Caco-2 (cell line): Measurements from ENCODE around the gene KCNJ12. TPM values are rescaled to one million over a fixed set of nuclear protein-coding genes. Genes with fewer than 3 reads are reported as not detected.
"Not testable (repeated sequence)": the region's sequence is repeated elsewhere in the genome, so short reads cannot be mapped to it uniquely, and the experiment has no call there.

ENCODE experiments used
- BruUV-seq: library from RNA; stranded (reverse); fragments of 400-500 nt; replicated peaks from 2 replicates; lab custom pipeline; 2021; lab: Mats Ljungman, UMichigan
- CTCF ChIA-PET: fragments of 300-600 bp; sonication (Branson Sonifier 250); formaldehyde crosslinking; loops from one replicate; lab custom pipeline; 2022; ENCODE audit warnings: antibody characterized with exemption; lab: Charles Lee
- POLR2A ChIA-PET: fragments of 300-600 bp; sonication (Branson Sonifier 250); formaldehyde crosslinking; loops from one replicate; lab custom pipeline; 2022; ENCODE audit warnings: antibody characterized with exemption; lab: Charles Lee
- DNase-seq, 2 experiments: peaks; one replicate each; pipeline versions ENCODE4 v3.0.0 to v3.0.0-alpha.2; 2020 to 2022
- H3K27me3 ChIP-seq: replicated peaks from 2 replicates; pipeline ENCODE4 v1.6.0; 2011; ENCODE audit warnings: low read length; ENCODE audit not compliant: control insufficient read depth, insufficient read depth
- H3K36me3 ChIP-seq: 2 replicates; pipeline ENCODE4 v1.5.1; 2011; ENCODE audit warnings: low read length; ENCODE audit not compliant: control insufficient read depth, insufficient read depth
- H3K4me1 ChIP-seq: fragments of 250-450 bp; sonication (Bioruptor Pico); 2 replicates; pipeline ENCODE4 v1.5.1; 2020; ENCODE audit warnings: mild to moderate bottlenecking
- H3K4me3 ChIP-seq: 2 replicates; pipeline ENCODE4 v1.5.1; 2011; ENCODE audit warnings: low read depth, mild to moderate bottlenecking, control low read depth, low read length
- H3K9me3 ChIP-seq: fragments of 250-450 bp; sonication (Bioruptor Pico); 2 replicates; pipeline ENCODE4 v1.5.1; 2020; ENCODE audit warnings: mild to moderate bottlenecking, moderate library complexity
- H3K27ac Mint-ChIP-seq: one replicate; pipeline ENCODE4 v1.8.0; 2022; ENCODE audit warnings: mixed read lengths; ENCODE audit not compliant: unreplicated experiment
- H3K27me3 Mint-ChIP-seq: one replicate; pipeline ENCODE4 v1.8.0; 2022; ENCODE audit warnings: mixed read lengths; ENCODE audit not compliant: insufficient read depth, unreplicated experiment
- H3K36me3 Mint-ChIP-seq: one replicate; pipeline ENCODE4 v1.8.0; 2022; ENCODE audit warnings: mild to moderate bottlenecking, mixed read lengths; ENCODE audit not compliant: insufficient read depth, unreplicated experiment
- H3K4me1 Mint-ChIP-seq: one replicate; pipeline ENCODE4 v1.8.0; 2022; ENCODE audit warnings: low read depth, mixed read lengths; ENCODE audit not compliant: unreplicated experiment
- H3K4me3 Mint-ChIP-seq: one replicate; pipeline ENCODE4 v1.8.0; 2022; ENCODE audit warnings: mild to moderate bottlenecking, moderate library complexity, mixed read lengths; ENCODE audit not compliant: unreplicated experiment
- H3K9me3 Mint-ChIP-seq: one replicate; pipeline ENCODE4 v1.8.0; 2022; ENCODE audit warnings: mixed read lengths; ENCODE audit not compliant: unreplicated experiment
- CTCF ChIP-seq, 2 experiments: fragments of 200-600 bp in 1 of 2; IDR thresholded peaks; 1 replicate in 1 of 2; 2 replicates in 1 of 2; pipeline versions ENCODE4 v1.5.1 to v1.8.0; 2011 to 2022; ENCODE audit warnings: antibody characterized with exemption in 1 of 2, control low read depth in 1 of 2, inconsistent platforms in 1 of 2, low read depth in 1 of 2, low read length in 1 of 2, mild to moderate bottlenecking in 1 of 2, moderate library complexity in 1 of 2; ENCODE audit not compliant: insufficient read depth in 1 of 2, severe bottlenecking in 1 of 2, unreplicated experiment in 1 of 2
- intact Hi-C: fragments of 100-400 bp; cut with micrococcal nuclease; formaldehyde crosslinking; loops from one replicate; pipeline ENCODE4 v1.10.0; 2022; ENCODE audit not compliant: unreplicated experiment
- total RNA-seq: library from RNA; stranded (reverse); gene quantifications from 2 replicates; pipeline ENCODE4 v1.2.3, GENCODE V29; 2022

KCNJ12 gene
- total RNA-seq, 1 experiment from 2014 or later: 0.07 TPM

- no peaks in the 10 kb centered on the region for H3K9me3 ChIP-seq
- no TSS peak for BruUV-seq
- Mint-ChIP-seq H3K27ac (no peak overlapping the region), H3K36me3 (no peaks in the 10 kb centered on the region), H3K27me3 (peaks cover 24% of the 10 kb centered on the region), H3K4me1 (no peaks in the 10 kb centered on the region), H3K9me3 (no peaks in the 10 kb centered on the region), H3K4me3 (no peak overlapping the region)
- no peaks in the 10 kb centered on the region for H3K36me3 ChIP-seq
- H3K4me3 ChIP-seq: no peak overlapping the region
- no peaks in the 10 kb centered on the region for H3K4me1 ChIP-seq
- CTCF ChIA-PET: no interaction called here
- no peak for DNase-seq
- intact Hi-C loops: no loop called here
- H3K27me3 ChIP-seq: no peaks in the 10 kb centered on the region
- POLR2A ChIA-PET: no interaction called here
- TF ChIP-seq CTCF (IDR thresholded peaks at IDR 0.05; ENCODE audit: insufficient read depth in 1 of 2, low read depth in 1 of 2, low read length in 1 of 2, severe bottlenecking in 1 of 2, unreplicated experiment in 1 of 2): no peak
Measured at GRCh38 chr17:21425736-21426135, 49.6 kb downstream of the KCNJ12 start.

GRCh38 chr17:21426246-21426645 is 50.1 kb downstream of the KCNJ12 start:
- DNase-seq, H3K4me3 ChIP-seq, H3K36me3 ChIP-seq, H3K27me3 ChIP-seq, H3K9me3 ChIP-seq, H3K36me3 Mint-ChIP-seq, H3K9me3 Mint-ChIP-seq, H3K4me3 Mint-ChIP-seq, POLR2A ChIA-PET, H3K27ac Mint-ChIP-seq, intact Hi-C loops, BruUV-seq, H3K4me1 ChIP-seq, H3K4me1 Mint-ChIP-seq, CTCF ChIA-PET: not testable (repeated sequence)
- peaks cover 24% of the 10 kb centered on the region for H3K27me3 Mint-ChIP-seq

- H3K36me3 ChIP-seq, H3K9me3 ChIP-seq, H3K27me3 ChIP-seq, CTCF ChIA-PET, DNase-seq, POLR2A ChIA-PET, H3K4me1 Mint-ChIP-seq, H3K4me3 ChIP-seq, H3K27ac Mint-ChIP-seq, H3K9me3 Mint-ChIP-seq, H3K4me1 ChIP-seq, intact Hi-C loops, BruUV-seq, H3K36me3 Mint-ChIP-seq, H3K4me3 Mint-ChIP-seq: not testable (repeated sequence)
- peaks cover 23% of the 10 kb centered on the region for H3K27me3 Mint-ChIP-seq
Measured at GRCh38 chr17:21426876-21427275, 50.7 kb downstream of the KCNJ12 start.

- CTCF ChIA-PET, POLR2A ChIA-PET: not testable (repeated sequence)
Measured at GRCh38 chr17:21427727-21428126, 51.6 kb downstream of the KCNJ12 start.

GRCh38 chr17:21428752-21429424 is 52.7 kb downstream of the KCNJ12 start:
- H3K4me3 ChIP-seq, CTCF ChIA-PET, H3K27me3 ChIP-seq, H3K27ac Mint-ChIP-seq, BruUV-seq, H3K36me3 ChIP-seq, intact Hi-C loops, POLR2A ChIA-PET, DNase-seq, H3K4me1 ChIP-seq, H3K4me3 Mint-ChIP-seq, H3K36me3 Mint-ChIP-seq, H3K9me3 Mint-ChIP-seq, H3K9me3 ChIP-seq, H3K4me1 Mint-ChIP-seq: not testable (repeated sequence)
- H3K27me3 Mint-ChIP-seq: peaks cover 26% of the 10 kb centered on the region

More at GRCh38 chr17:21427727-21428126, 51.6 kb downstream of the KCNJ12 start:
- peaks cover 22% of the 10 kb centered on the region for H3K27me3 Mint-ChIP-seq
- H3K4me1 Mint-ChIP-seq, BruUV-seq, H3K9me3 ChIP-seq, H3K4me1 ChIP-seq, H3K36me3 Mint-ChIP-seq, DNase-seq, H3K27ac Mint-ChIP-seq, H3K9me3 Mint-ChIP-seq, intact Hi-C loops, H3K4me3 ChIP-seq, H3K4me3 Mint-ChIP-seq, H3K27me3 ChIP-seq, H3K36me3 ChIP-seq: not testable (repeated sequence)

GRCh38 chr17:21429921-21430628 is 53.9 kb downstream of the KCNJ12 start:
- H3K36me3 Mint-ChIP-seq, CTCF ChIA-PET, H3K4me3 ChIP-seq, H3K4me1 Mint-ChIP-seq, H3K4me3 Mint-ChIP-seq, H3K36me3 ChIP-seq, POLR2A ChIA-PET, H3K9me3 ChIP-seq, DNase-seq, BruUV-seq, H3K27ac Mint-ChIP-seq, H3K27me3 ChIP-seq, H3K4me1 ChIP-seq, H3K9me3 Mint-ChIP-seq, intact Hi-C loops: not testable (repeated sequence)
- peaks cover 28% of the 10 kb centered on the region for H3K27me3 Mint-ChIP-seq
